Anterior cingulate cortex (tissue), 58 donors: Measurements from ENCODE around the gene BCAS1.

Source experiments
- DNase-seq, 58 donors: peaks; one replicate each; lab custom pipeline; 2025; lab: John Stamatoyannopoulos, UW

BCAS1 gene

DNA sequence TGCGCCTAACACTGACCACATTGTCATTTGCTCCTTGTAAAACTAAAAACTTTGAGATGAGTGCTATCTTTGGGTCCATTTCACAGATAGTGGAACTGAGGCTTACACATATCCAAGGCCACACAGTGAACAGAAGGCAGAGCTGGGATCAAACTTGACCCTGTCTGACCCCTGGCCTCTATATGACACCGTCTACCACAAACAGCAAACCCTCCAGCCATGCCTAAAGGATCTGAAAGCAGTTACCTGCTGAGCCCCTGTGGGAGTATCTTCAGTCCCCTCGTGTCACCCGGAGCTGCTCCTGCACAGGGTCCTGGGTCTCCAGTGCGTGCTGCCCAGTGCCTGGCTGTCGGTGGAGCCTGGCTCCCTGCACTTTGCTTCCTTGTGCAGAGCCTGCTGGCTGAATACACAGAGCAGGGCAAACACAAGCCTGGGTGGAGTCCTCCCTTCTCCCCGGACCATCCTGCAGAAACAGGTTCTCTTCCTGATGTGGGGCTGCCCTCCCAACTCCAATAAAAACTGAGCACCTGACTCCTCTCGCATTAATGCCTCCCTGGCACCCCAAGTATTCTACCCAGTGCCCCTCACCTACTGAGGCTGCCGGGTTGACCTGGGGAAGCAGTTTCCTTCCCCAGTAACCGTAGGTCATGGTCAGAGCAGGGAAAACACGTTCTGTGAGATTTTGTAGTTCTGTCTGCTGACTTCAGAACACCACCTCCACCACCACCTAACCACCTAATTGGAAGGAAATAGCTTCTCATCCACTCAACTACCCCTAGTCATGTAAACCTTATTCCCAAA, at the start of gene BCAS1:
BCAS1 (minus strand) TSS at position 408 of the 801 bp plus-strand sequence. CDS start 11,876 bp downstream, outside the sequence.
- DNase-seq, result no peak

DNA sequence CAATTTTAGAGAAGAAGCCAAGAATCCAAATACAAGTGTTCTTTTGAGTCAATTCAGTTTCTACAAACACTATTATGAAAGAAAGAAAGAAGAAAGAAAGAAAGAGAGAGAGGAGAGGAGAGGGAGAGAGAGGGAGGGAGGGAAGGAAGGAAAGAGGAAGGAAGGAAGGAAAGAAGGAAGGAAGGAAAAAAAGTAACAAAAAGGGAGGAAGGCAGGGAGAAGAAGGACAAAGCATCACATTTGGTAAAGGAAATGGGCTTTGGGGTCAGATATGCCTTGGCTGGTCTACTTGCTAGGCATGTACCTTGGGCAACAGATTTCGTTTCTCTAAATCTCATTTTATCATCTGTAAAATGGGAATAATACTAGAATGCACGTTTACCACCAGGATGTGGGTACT, 49.4 kb upstream of the BCAS1 start:
- no peak for DNase-seq

- no peak for DNase-seq
Observed at GRCh38 chr20:54118220-54119001, 48.0 kb upstream of the BCAS1 start.

DNA sequence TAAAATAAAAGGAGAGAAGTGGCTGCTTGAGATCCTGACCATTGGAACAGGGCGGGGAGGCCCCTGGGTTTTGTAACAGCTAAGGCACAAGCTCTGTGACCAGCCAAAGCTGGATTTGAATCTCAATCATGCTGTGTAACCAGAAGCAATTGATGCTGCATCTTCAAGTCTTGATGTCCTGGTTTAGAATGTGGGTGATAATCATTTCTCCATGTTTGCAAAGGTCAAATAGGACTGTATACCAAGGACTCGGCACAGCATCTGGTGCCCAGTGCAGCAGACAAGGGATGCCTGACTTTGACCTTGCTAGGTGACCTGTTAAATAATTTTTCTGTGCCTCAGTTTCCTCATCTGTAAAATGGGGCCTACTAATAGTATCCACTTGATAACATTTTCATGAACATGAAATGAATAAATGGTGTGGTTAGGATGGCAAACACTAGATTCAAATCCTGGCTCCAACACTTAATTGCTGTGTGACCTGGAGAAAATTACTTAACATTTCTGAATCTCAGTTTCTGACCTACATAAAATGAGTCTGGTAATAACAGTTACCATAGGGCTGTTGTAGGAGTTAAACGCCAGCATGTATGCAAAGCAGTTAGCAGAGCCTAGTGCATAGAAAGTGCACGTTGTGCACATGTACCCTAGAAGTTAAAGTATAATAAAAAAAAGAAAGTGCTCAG, 46.3 kb upstream of the BCAS1 start:
- no peak for DNase-seq

DNA sequence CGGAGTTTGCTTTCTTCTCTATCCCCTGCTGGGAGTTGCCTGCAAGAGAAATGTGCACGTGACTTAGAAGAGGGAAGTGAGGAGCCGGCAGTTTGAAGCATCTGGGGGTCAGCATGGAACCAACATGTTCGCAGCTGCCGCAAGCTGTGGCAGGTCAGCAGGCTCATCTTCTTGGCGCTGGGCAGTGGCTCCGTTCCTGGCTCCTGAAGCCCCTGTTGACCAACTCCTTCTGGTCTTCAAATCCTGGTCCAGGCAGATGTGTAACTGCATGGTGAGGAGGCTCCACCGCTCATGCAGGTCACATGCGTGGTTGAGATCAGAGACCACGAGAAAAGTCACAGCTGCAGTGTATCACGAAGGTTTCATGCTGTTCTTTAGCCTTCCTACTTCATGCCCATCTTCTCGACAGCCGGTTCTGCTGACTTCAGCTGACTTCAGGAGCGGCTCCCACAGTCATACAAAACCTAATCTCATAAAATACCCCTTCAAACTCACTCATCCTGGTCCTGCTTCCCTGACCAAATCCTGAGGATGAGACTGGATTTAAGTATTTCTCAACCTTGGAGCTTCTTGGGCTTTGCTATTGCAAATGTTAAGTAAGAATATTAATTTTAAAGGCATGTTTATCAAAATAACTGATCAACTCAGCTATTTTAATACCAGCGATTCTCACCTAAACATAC, 44.9 kb upstream of the BCAS1 start:
- DNase-seq, result no peak

DNA sequence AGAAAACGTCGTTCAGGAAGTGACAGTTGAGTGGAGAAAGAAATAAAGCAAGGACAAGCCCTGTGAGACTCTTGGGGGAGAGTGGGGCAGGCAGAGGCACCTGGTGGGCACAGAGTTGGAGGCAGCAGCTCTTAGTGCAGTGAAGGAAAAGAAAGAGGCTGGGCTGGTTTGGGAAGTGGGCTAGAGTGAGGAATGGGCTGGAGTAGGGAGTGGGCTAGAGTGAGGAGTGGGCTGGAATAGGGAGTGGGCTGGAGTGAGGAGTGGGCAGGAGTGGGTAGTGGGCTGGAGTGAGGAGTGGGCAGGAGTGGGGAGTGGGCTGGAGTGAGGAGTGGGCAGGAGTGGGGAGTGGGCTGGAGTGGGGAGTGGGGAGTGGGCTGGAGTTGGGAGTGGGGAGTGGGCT, 43.7 kb upstream of the BCAS1 start:
- no peak for DNase-seq

- no peak for DNase-seq
Observed at GRCh38 chr20:54113566-54113965, 43.2 kb upstream of the BCAS1 start.

- no peak for DNase-seq
Observed at GRCh38 chr20:54112221-54112884, 42.0 kb upstream of the BCAS1 start.

DNA sequence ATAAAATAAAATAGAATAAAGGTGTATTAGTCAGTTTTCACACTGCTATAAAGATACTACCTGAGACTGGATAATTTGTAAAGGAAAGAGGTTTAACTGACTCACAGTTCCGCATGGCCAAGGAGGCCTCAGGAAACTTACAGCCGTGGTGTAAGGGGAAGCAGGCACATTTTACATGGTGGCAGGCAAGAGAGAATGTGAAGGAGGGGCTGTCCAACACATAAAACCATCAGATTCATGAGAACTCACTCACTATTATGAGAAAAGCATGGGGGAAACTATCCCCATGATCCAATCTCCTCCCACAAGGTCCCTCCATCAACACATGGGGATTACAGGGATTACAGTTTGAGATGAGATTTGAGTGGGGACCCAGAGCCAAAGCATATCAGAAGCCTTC, 41.1 kb upstream of the BCAS1 start:
- no peak for DNase-seq

GRCh38 chr20:54110457-54110856, 40.1 kb upstream of the BCAS1 start:
- no peak for DNase-seq

DNA sequence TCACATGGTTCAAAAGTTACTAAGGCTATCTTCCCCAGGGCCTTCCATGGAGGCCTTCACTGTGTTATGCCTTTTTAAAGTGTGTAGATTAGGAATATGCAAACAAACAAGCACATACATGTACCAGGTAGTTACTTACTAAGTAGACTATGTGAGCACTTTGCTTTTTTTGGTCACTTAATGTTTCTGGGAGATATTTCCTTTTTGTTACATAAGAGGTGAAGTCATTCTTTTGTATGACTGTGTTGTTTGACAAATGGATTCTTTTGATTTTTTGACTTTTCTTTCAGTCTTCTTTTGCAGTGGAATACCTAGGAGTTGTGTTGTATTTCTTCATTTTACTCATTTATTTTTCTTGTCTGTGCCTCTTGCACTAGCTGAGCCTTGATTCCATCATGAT, 39.6 kb upstream of the BCAS1 start:
- no peak for DNase-seq

GRCh38 chr20:54108817-54109216, 38.4 kb upstream of the BCAS1 start:
- no peak for DNase-seq

- no peak for DNase-seq
Observed at GRCh38 chr20:54108326-54108642, 37.9 kb upstream of the BCAS1 start.

DNA sequence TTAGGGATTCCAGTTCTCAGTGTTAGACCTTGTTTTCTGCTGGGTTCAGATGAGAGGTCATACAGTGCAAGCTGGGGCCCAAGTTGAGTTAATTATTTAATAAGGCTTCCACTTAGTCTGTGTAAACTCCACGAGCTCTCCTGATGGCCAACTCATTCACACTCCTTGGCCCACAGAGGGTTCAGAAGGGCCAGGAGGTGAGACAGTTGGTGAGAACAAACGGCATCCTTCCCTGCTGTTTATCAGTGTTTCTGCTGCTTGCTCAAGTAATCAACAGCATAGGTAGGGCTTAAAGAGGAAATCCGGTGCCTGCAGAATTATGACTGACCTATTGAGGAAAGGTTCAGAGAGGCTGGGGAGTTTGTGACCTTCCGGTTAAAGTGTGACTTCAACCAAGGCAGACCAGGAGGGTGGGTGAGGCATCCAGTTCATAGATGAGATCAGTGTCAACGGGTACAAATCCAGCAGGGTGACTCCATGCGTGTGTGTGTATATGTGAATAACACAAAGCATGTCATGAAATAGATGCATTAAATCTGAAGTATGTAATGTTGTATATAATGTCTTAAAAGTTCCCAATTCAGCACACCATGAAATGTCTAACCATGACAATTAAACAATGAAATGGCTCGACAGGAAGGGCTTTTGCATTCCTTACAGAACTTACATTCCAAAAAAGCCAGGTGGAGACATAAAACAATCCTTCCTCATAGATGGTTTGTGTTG, 37.4 kb upstream of the BCAS1 start:
- no peak for DNase-seq

DNA sequence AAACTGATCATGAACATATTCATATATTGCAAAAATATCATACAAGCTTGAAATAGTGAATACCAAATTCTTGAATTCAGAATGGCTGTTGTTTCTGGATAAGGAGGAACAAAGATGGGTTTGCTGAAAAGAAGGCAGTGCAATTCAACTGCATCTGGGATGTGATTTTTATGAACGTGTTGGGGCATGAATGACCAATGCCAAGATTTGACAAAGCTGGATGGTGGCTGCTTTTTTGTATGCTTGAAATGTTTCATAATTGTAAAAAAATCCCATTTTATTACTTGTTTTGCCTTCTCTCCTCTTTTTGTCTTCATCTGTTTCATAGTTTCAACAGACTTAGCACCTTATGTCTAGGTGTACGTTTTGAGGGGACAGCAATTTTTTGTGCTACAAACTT, 36.8 kb upstream of the BCAS1 start:
- DNase-seq, result no peak

DNA sequence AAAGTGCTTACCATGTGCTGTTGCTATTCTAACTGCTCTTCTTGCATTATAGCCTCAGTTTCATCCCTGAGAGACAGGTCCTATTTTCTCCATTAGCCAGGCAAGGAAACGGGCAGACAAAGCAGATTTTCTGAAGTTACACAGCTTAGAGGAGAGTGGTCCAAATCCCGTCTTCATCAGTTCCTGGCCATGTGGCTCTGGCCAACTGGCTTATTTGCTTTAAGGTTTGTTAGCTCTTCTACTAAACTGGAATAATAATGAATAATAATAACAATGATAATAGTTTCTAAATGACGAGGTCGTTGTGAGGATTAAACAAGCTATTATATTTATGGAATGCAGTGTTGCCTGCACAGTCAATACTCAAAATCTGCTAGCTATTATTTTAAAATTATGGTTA, 35.8 kb upstream of the BCAS1 start:
- DNase-seq, result no peak

DNA sequence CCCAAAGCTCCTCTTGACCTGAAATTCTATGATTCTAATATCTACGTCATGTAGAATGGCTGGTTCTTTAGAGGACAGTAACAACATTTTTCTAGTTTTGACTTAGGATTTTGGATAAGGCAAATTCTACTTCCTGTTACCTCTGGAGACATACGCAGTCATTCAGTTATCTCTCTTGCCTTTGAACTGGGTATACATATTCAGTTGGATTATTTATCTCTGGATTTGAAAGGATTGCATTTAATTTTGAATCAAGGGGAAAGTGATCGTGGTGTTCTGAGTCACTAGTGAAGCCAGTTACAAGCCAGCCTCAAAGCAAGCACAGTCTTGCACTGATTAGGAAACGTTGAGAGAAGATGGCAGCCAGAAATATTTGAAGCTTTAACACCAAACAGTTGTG, 35.3 kb upstream of the BCAS1 start:
- no peak for DNase-seq

GRCh38 chr20:54104781-54105180, 34.4 kb upstream of the BCAS1 start:
- no peak for DNase-seq

DNA sequence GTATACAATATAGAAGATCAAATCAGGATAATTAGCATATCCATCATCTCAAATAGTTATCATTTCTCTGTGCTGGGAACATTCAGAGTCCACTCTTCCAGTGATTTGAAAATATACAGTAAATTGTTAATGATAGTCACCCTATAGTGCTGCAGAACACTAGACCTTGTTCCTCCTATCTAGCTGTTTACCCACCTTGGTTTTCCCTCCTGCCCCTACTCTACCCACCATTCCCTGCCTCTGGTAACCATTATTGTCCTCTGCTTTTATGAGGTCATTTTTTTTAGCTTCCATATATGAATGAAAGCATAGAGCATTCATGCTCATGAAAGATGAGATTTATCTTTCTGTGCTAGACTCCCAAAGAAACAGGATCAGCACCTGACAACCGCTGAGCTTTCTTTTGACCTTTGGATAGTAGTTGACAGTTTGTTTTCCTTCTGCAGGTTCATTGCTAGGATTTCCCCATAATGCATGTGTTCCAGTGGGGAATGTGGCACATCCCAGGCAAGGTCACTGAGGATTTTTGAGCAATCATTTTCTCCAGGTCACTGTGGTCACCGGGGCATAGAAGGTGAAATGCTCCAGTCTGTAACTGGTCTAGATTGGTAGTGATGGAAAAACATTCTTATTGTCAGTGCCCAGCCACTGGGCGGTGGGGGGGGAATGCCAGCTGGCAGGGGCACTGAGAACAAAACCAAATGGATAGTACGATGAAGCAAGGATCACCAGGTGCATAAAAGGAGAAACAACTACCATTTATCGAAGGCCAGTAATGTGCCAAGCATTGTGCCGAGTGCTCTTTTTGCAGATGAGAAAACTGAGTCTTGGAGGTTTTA, 33.6 kb upstream of the BCAS1 start:
- DNase-seq, result no peak
